ENCODE measurements around the gene STT3B. TPM values are rescaled to one million over a fixed set of nuclear protein-coding genes. Genes with fewer than 3 reads are reported as not detected.

STT3B gene
- 160 TPM for total RNA-seq

DNA sequence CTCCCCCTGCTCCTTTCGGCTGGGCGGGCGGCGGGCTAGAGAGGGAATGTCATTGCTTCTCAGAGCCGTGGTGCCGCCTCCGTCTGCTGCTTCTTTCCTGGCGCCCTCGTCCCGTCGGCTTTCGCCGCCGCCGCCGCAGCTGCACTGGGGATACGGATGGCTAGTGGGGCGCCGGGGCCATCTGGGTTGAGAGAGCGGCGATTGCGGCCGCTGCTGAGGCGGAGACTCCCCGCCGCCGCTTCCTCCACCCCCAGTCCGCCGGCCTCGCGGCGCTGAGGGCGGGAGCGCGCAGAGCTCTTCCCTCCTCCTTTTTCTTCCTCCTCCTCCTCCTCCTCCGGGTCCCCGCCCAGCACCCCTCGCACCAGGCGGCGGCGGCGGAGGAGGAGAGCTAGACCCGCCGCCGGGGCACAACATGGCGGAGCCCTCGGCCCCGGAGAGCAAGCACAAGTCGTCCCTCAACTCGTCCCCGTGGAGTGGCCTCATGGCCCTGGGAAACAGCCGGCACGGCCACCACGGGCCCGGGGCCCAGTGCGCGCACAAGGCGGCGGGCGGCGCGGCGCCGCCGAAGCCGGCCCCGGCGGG lies at the start of gene STT3B:
TSS of gene STT3B (plus strand) at position 339 of the 582 bp plus-strand sequence. CDS start at position 413, 74 bp downstream.

